Measurements from ENCODE around the gene SERBP1.
A peak's percentile ranks its signal among the peaks of the same experiment; 100 is the strongest.
"Not testable (repeated sequence)": the region's sequence is repeated elsewhere in the genome, so short reads cannot be mapped to it uniquely, and the experiment has no call there.

The SERBP1 gene

GRCh38 chr1:67430358-67431155, at the start of gene SERBP1:
Gene SERBP1 (minus strand): TSS chr1:67430402. CDS start chr1:67430300, 102 bp downstream.
- DNase-seq, result peak; percentile 97

- no peak for DNase-seq
Measured at GRCh38 chr1:67479146-67479891, 49.1 kb upstream of the SERBP1 start.

GRCh38 chr1:67476906-67477305, 46.7 kb upstream of the SERBP1 start:
- no peak for DNase-seq

GRCh38 chr1:67476006-67476482, 45.8 kb upstream of the SERBP1 start:
- DNase-seq, result no peak

GRCh38 chr1:67472056-67472455, 41.9 kb upstream of the SERBP1 start:
- no peak for DNase-seq

GRCh38 chr1:67469431-67469830, 39.2 kb upstream of the SERBP1 start:
- no peak for DNase-seq

GRCh38 chr1:67468066-67468718, 38.0 kb upstream of the SERBP1 start:
- DNase-seq, result no peak

- no peak for DNase-seq
Measured at GRCh38 chr1:67465375-67465774, 35.2 kb upstream of the SERBP1 start.

GRCh38 chr1:67464746-67465145, 34.5 kb upstream of the SERBP1 start:
- DNase-seq, result no peak

- DNase-seq, result no peak
Measured at GRCh38 chr1:67464058-67464457, 33.9 kb upstream of the SERBP1 start.

- peak; percentile 94 for DNase-seq
Measured at GRCh38 chr1:67463298-67463955, 33.2 kb upstream of the SERBP1 start.

- no peak for DNase-seq
Measured at GRCh38 chr1:67460676-67461500, 30.7 kb upstream of the SERBP1 start.

- DNase-seq, result no peak
Measured at GRCh38 chr1:67459068-67459467, 28.9 kb upstream of the SERBP1 start.

- no peak for DNase-seq
Measured at GRCh38 chr1:67458663-67459062, 28.5 kb upstream of the SERBP1 start.

GRCh38 chr1:67457247-67457646, 27.0 kb upstream of the SERBP1 start:
- no peak for DNase-seq

GRCh38 chr1:67451815-67452214, 21.6 kb upstream of the SERBP1 start:
- DNase-seq, result no peak

GRCh38 chr1:67451356-67451755, 21.2 kb upstream of the SERBP1 start:
- no peak for DNase-seq

GRCh38 chr1:67446893-67447292, 16.7 kb upstream of the SERBP1 start:
- DNase-seq, result no peak

GRCh38 chr1:67446014-67446413, 15.8 kb upstream of the SERBP1 start:
- not testable (repeated sequence) for DNase-seq

GRCh38 chr1:67441739-67442281, 11.6 kb upstream of the SERBP1 start:
- no peak for DNase-seq

GRCh38 chr1:67441183-67441582, 11.0 kb upstream of the SERBP1 start:
- DNase-seq, result no peak

GRCh38 chr1:67440339-67440738, 10.1 kb upstream of the SERBP1 start:
- no peak for DNase-seq

All from NCI-H1105 (cell line).